ENCODE data around the gene ISOC2.
"Not testable (repeated sequence)": the region's sequence is repeated elsewhere in the genome, so short reads cannot be mapped to it uniquely, and the experiment has no call there.

Gene ISOC2

DNA sequence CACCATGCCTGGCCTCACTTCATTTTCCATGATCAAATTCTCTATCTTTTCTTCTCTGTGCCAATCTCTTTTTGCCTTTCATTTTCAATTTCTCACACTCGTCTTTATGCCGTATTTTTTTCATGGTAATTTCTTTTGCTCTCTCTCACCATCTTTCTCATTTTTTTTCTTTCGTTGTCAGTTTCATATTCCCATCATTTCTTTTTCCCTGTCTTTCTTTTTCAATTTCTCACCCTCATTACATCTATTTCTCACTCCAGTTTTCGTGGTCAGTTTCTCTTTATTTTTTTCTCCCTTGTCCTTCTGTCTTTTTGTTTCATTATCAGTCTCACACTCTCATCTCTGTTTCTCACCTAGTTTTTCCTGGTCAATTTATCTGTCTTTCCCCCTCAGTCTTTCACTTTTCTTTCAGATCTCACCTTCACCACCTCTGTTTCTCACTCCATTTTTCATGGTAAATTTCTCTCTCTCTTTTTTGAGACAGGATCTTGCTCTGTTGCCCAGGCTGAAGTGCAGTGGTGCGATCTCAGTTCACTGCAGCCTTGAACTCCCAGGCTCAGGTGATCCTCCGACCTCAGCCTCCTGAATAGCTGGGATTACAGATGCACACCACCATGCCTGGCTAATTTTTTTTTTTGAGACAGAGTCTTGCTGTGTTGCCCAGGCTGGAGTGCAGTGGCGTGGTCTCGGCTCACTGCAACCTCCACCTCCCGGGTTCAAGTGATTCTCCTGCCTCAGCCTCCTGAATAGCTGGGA is 40.9 kb upstream of the ISOC2 start:
- POLR2A ChIA-PET, result no interaction called here
- no peak for DNase-seq (ENCODE audit: extremely low spot score)

GRCh38 chr19:55500368-55500952 is 39.0 kb upstream of the ISOC2 start:
- TF ChIP-seq, protein P1, sequence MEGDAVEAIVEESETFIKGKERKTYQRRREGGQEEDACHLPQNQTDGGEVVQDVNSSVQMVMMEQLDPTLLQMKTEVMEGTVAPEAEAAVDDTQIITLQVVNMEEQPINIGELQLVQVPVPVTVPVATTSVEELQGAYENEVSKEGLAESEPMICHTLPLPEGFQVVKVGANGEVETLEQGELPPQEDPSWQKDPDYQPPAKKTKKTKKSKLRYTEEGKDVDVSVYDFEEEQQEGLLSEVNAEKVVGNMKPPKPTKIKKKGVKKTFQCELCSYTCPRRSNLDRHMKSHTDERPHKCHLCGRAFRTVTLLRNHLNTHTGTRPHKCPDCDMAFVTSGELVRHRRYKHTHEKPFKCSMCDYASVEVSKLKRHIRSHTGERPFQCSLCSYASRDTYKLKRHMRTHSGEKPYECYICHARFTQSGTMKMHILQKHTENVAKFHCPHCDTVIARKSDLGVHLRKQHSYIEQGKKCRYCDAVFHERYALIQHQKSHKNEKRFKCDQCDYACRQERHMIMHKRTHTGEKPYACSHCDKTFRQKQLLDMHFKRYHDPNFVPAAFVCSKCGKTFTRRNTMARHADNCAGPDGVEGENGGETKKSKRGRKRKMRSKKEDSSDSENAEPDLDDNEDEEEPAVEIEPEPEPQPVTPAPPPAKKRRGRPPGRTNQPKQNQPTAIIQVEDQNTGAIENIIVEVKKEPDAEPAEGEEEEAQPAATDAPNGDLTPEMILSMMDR (IDR thresholded peaks at IDR 0.05; ENCODE audit: control extremely low read depth, extremely low read depth, low read depth, missing control alignments), result no peak
- DNase-seq (ENCODE audit: extremely low spot score), result no peak
- POLR2A ChIA-PET, result no interaction called here
- CTCF ChIA-PET, result interaction anchor here (0.8 to 5.0 kb wide), 4 partner anchors 16 to 833 kb away, joined by 3 to 59 read pairs (median 4); partner anchors contain the start of gene NAT14

More for the DNA sequence above, 40.9 kb upstream of the ISOC2 start:
- CTCF ChIA-PET, result interaction anchor here (2.7 to 5.0 kb wide), 2 partner anchors 35 to 40 kb away, joined by 25 to 59 read pairs; partner anchors contain the start of gene ISOC2
- TF ChIP-seq, protein P1 (IDR thresholded peaks at IDR 0.05; ENCODE audit: control extremely low read depth, extremely low read depth, low read depth, missing control alignments), result no peak

DNA sequence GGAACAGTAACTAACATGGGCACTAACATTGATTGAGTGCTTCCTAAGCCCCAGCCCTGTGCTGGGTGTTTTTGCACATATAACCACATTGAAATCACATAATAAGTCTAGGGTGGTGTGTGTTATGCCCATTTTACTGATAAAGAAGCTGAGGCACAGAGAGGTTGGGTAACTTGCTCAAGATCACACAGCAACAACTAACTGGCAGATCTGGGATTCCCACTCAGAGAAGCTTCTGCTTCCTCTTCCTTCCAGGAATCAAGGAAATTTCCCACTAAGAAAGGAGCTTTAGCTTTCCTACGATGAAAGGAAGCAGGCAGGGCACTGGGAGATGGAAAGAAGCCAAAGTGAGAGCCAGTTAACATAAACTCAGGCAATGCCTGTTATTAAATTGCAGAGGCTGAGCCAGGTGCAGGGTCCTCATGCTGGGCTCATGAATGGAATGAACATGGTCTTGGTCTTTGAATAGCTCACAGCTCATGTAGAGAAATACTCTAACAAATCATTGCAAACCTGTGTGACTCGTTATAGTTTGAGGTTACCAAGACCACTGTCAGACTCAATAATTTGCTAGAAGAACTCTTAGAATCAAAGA is 36.9 kb upstream of the ISOC2 start:
- POLR2A ChIA-PET, result no interaction called here
- TF ChIP-seq, protein P1 (IDR thresholded peaks at IDR 0.05; ENCODE audit: control extremely low read depth, extremely low read depth, low read depth, missing control alignments), result no peak
- DNase-seq (ENCODE audit: extremely low spot score), result no peak
- CTCF ChIA-PET, result interaction anchor here (1.1 to 3.1 kb wide), 5 partner anchors 10 to 206 kb away, joined by 3 to 16 read pairs (median 3); partner anchors contain the start of gene U2AF2

GRCh38 chr19:55497763-55498162 is 36.3 kb upstream of the ISOC2 start:
- TF ChIP-seq, protein P1 (IDR thresholded peaks at IDR 0.05; ENCODE audit: control extremely low read depth, extremely low read depth, low read depth, missing control alignments), result no peak
- POLR2A ChIA-PET, result no interaction called here
- no peak for DNase-seq (ENCODE audit: extremely low spot score)
- CTCF ChIA-PET, result interaction anchor here (1.1 to 3.1 kb wide), 5 partner anchors 11 to 205 kb away, joined by 3 to 16 read pairs (median 3); partner anchors contain the start of gene U2AF2

DNA sequence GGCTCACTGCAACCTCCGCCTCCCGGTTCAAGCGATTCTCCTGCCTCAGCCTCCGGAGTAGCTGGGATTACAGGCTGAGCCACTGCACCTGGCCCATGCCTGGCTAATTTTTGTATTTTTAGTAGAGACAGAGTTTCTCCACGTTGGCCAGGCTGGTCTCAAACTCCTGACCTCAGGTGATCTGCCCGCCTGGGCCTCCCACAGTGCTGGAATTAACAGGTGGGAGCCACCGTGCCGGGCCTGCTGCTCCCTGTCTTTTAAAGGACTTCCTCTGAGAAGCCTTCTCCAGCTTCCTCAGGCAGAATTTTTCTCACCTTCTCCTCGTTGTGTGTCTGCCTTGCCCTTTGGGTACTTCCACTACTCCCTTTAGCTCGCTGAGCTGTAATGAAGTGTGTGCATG is 35.4 kb upstream of the ISOC2 start:
- POLR2A ChIA-PET; DNase-seq (ENCODE audit: extremely low spot score): not testable (repeated sequence)
- CTCF ChIA-PET, result interaction anchor here (1.4 to 3.1 kb wide), 3 partner anchors 30 to 356 kb away, joined by 3 to 16 read pairs (median 5); no protein-coding TSS in a partner anchor

DNA sequence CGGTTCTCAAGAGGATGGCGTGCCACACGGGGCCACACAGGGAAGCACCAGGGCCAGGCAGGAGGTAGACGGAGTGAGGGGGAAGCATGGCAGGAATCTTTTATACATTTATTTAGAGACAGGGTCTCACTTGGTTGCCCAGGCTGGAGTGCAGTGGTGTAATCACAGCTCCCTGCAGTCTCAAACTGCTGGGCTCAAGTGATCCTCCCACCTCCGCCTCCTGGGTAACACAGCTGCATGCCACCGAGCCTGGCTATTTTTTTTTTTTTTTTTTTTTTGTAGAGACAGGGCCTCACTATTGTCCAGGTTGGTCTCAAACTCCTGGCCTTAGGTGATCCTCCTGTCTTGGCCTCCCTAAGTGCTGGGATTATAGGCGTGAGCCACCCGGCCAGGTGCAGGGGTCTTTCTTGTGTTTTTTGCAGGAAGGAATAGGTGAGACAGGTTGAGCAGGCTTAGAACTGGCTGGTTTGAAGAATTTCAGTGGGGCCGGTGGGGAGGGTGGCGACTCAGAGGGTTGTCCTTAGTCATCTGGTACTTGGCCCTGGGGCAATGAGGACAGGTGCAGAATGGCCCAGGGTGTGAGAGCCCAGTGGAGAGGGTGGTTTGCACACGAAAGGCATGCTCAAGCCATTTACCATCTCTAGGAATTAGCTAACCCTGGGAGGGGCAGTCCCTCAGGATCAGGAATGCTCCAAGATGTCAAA is 34.4 kb upstream of the ISOC2 start:
- TF ChIP-seq, protein P1 (IDR thresholded peaks at IDR 0.05; ENCODE audit: control extremely low read depth, extremely low read depth, low read depth, missing control alignments), result no peak
- ChIA-PET POLR2A (no interaction called here), CTCF (interaction anchor here (1.4 to 8.2 kb wide), 2 partner anchors 9 to 355 kb away, joined by 5 to 43 read pairs; no protein-coding TSS in a partner anchor)
- no peak for DNase-seq (ENCODE audit: extremely low spot score)
